NCI-H82 treated with DMSO at 0.1 percent for 48 hours (cell line): ENCODE results near the gene EMP2.

Source experiments
- DNase-seq: peaks from one replicate; lab custom pipeline; 2025; ENCODE audit not compliant: unreplicated experiment; lab: John Stamatoyannopoulos, UW

The EMP2 gene

DNA sequence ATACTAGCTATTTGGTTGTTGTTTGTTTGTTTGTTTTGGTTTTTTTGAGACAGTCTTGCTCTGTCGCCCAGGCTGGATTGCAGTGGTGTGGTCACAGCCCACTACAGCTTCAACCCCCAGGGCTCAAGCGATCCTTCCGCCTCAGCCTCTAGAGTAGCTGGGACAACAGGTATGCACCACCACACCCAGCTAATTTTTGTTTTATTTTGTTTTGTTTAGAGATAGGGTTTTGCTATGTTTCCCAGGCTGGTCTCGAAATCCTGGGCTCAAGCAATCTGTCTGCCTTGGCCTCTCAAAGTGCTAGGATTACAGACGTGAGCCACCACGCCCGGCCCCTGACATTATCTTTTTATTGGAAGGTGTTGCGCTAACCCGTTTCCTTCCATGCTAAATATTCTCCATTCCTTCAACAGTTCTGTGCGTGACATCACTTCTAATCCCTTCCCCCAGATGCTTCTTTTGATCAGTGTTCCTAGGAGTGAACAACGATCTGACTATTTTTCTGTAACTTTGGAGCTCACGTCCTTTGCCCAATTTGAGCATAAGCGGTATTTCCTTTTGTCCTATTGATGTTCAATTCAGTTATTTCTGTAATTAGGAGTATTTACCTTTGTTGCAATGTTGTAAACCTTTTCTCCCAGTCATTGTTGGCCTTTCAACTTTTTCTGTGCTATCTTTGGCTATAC is 30.2 kb upstream of the EMP2 start:
- DNase-seq: no peak

DNA sequence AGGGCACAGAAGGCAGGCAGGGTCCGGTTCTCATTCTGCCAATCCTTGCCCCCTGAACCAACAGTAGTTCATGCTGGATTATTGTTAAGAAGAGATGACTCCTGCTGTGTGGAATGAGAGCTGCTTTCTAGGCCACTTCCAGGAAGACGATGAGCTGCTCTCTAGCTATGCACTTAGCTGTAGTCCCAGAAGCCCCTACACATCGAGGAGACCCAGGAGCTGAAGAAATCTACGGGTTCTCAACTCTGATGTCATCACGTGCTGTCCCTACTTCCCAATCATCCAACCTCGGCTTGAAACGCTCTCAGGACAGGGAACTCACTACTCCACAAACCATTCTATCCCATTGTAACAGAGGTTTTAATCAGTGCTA is 29.0 kb upstream of the EMP2 start:
- no peak for DNase-seq

DNA sequence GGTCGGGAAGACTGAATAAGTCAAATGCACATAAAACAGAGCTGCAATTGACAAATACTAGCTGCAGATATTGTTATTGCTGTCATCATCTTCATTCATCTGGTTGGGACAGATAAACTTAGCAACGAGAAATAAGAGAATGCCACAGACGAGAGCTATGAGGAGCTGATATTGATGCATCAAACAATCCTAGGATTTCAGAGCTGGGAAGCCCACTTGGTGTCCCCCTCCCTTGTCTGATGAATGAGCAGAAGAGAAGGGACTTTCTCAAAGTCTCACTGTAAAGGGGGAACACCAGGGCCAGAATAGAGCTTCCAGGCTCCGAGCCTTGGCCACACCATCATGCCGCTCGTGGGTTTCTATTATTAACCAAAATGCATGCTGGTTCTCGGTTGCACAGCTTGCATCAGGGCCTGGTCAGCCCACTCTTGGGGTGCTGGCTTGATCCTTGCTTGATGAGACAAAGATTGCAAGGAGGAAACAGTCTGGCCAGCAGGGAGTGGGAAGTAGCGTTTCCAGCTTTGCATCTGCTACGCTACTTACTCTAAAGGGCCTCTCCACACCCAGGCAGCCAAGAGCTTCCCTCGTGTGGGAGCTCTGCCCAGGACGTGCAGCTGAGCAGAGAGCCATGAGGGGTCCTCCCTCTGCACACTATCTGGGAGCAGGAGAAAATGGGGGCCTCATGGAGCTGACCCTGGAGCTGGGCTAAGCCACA is 28.4 kb upstream of the EMP2 start:
- no peak for DNase-seq

DNA sequence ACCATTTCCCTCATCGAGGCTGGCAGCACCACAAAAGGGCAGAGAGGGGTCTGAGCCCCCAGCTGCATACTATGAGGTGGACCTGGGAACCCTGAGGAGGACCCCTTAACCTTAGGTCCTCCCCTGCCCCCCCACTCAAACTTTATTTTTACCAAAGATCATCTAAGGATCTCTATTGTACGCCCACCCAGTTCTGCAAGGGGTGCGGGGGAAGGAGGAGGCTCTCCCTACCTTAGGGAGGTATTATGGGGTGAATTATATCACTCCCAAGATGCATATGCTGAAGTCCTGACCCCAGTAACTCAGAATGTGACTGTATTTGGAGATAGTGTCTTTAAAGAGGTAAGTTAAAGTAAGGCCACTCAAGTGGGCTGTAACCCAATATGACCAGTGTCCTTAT is 26.8 kb upstream of the EMP2 start:
- DNase-seq: no peak

DNA sequence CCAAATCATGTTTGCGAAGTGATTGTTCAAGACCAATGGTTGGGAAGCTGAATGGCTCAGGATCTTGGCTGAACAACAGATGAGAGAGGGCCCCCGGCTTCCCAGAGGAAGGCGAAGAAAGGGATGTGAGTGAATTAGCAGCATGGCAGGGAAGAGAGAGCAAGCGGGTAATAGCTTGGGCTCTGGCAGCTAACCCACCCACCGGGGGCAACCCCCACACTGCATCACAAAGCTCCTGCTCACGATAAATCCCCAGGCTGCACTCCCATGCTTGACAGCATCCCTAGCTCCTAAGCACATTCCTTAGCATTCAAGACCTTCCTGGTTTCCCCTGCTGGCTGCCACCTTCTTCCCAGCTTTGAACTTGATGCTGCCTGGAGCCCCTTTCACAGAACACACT is 26.2 kb upstream of the EMP2 start:
- DNase-seq: no peak

DNA sequence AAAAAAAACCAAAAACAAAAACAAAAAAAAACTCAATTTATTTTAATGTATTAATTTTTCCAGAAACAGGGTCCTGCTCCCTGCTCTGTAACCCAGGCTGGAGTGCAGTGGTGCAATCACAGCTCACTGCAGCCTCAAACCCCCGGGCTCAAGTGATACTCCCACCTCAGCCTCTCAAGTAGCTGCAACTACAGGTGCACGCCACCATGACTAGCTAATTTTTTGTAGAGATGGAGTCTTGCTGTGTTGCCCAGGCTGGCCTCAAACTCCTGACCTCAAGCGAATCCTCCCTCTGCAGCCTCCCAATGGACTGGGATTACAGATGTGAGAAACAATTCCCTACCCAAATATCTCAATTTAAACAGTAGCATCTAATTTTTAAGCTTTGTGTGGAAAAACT is 25.2 kb upstream of the EMP2 start:
- no peak for DNase-seq

DNA sequence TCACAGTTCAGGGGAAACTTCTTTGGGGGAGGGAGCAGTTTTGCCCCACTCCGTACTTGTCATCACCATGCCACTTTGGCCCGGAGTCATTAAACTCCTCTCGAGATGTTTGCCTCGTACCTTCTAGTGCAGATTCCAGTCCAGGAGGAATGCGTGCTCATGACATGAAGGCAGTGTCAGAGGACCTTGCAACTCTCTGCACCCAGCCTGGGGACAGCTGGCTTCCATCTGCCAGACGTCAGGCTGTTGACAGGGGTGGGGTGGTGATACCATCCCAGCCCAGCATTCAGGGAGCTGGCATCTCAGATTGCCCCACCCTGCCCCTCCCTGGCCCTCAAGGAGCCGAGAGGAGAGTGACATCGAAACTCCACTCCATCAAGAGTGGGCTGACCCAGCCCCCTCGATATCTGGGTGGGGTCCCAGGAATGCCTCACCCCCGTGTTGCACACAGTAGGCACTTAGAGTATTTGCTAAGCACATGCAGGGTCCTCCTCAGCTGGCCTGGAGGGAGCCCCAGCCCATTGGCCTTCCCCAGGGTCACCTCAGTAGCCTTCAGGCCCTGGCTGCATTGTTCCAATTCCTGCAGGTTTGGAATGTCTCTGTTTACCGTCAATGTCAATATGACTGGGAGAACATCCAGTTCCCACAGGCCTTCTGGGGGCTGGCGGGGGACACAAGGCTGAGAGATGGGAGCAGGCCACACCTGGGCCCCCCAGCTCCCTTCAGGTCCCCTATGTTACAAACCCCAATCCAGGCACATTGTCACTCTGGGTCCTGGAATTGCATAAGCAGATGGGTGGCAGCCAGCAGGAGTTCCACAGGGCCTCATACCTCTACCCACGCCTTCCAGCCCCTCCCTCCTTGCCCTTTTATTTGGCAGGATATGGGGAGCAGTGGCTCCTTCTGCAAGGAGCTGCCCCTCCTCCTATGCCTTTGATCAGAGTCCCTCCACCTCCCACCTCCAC is 21.3 kb upstream of the EMP2 start:
- no peak for DNase-seq

DNA sequence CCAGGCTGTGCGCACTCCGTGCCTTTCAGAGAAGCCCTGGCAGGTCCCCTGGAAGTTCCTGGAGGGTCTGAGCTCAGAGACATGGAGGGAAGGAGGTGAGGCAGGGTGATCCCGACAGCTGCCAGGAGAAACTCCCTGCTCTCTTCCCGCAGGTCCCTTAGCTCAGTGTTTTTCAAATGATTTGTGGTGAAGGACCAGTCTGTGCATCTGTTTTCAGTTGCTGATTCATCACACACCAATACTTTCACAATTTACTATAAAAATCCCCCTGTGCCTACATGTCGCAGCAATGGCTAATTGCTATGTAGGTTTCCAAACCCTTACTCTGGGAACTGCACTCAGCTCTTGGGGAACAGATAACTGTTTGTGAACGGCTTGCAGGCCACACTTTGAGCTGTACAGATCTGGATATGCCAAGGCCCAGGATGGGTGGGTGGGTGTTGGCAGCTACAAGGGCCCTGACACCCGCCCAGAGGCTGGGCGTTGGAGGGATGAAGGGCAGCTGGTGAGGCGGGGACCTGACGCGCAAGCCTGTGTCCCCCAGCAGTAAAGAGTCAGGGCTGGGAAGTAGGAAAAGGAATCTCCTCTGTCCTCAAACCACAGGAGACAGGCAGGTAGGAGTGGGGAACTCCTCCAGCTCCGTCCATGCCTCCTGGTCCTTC is 20.5 kb upstream of the EMP2 start:
- no peak for DNase-seq

DNA sequence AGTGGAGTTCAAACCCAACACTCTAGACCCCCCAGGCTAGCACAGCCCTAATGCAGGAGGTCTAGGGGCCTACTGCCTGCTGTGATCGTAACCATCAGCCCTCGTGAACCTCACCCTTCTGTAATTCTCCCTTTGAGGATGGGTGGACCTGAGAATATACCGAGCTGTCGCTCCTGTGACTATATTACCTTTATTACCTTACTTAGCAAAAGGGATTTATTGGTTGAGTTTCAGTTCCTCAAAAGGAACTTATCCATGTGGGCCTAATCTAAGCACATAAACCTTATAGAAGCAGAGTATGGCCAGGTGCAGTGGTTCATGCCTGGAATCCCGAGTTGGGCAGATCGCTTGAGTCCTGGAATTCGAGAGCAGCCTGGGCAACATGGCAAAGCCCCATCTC is 19.2 kb upstream of the EMP2 start:
- no peak for DNase-seq

DNA sequence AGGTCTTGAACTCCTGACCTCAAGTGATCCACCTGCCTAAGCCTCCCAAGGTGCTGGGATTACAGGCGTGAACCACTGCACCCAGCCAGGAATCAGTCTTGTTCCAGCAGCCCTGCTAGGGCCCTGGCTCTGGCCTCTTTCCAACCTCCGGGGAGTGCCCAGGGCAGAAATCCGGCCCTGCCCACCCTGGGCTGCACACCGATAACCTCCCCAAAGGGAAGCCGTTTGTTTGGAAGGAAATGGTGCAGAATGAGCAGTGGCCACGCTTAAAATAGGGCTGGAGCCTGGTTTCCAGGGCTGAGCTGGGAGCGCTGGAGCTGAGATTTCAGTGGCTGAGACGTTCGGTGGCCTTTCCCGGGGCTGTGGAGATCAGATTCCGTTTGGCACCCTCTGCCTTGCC is 17.8 kb upstream of the EMP2 start:
- DNase-seq: no peak

DNA sequence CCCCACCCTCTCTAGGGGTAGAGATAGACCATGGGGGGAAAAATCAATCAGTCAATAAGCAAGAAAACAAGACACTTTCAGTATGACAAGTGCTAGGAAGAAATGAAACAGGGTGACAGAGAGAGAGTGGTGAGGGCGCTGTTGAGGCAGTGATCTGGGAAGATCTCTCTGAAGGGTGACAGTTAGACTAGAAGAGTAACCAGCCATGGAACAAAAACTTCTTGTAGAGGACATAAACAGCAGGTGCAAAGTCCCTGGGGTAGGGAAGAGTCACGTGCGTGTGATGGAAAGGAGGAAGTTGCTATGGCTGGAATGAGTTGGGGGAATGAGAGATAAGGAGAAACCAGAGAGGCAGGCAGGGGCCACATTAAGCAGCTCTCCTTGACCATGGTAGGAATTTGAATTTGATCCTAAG is 16.8 kb upstream of the EMP2 start:
- DNase-seq: no peak

DNA sequence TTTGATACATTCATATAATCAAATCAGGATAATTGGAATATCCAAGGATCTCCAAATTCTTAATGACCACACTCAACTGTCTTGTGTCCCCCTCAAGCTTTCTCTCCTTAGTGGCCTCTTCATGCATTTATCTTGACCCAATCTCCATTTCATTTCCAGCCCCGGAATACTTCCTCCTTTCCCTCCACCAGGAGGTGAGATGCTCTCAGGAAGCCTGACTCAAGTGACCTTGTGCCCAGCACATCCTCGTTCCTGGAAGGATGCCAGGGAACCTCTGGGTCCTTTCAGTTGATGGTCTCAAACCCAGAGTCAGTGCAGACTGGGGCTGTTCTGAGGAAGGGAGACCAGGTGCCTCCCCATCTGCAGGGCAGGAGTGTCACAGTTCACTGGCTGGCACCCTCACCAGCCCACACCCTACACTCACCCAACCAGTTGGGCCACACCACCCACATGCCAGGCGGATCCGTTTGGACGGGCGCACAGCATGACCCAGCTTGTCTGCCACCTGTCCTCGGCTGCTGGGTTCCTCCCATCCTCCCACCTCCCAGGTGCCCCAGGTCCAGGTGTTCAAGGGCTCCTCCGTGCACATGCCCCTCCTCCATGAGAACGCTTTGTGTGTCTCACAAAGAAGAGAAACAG is 14.0 kb upstream of the EMP2 start:
- DNase-seq: no peak

DNA sequence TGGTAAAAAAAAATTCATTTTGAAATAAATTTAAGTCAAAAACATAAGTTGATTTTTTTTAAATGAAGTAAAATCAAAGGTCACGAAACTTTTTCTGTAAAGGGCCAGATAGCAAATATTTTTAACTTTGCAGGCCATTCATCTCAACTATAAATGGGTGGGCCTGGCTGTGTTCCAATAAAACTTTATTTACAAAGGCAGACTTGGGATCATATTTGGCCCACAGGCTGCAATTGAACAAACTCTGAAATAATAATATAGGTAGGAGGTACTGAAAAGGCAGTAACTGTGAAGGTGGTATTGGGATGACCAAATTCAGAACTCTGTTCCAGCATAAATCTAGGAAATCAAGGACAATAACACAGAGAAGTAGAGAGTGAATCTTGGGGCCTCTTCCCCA is 12.2 kb upstream of the EMP2 start:
- DNase-seq: no peak

DNA sequence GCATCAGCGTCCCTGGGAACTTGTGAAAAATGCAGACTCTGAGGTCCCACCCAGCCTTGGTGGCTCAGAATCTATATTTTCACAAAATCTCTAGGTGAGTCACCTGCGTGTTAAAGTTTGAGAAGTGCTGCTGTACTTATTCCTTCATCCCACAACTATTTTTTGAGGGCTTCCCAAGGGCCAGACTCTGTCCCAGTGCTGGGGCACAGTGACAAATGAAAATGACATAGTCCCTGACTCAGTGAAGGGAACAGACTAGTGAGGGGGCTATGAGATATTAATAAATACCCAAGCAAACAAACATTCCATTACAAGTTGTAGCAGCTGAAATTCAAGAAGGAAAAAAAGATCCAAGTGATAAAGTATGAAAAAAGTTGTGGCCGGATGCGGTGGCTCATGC is 9.9 kb upstream of the EMP2 start:
- DNase-seq: no peak

DNA sequence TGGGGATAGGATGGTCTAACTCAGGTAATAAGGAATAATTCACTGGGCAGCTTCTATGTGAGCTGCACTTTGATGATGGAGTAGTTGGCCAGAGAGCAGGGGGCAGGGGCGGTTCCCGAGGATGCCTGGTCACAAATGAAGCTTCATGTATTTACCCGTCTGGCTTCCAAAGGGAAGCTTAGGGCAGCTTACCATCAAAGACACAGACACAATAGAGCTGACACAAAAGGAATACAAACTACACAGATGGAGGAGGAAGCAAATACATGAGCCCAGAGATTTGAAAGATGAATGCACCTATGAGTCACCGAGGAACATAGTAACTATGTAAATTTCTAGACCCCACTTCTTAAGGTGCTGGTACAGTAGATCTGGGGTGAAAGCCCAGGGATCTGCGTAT is 8.7 kb upstream of the EMP2 start:
- DNase-seq: no peak

DNA sequence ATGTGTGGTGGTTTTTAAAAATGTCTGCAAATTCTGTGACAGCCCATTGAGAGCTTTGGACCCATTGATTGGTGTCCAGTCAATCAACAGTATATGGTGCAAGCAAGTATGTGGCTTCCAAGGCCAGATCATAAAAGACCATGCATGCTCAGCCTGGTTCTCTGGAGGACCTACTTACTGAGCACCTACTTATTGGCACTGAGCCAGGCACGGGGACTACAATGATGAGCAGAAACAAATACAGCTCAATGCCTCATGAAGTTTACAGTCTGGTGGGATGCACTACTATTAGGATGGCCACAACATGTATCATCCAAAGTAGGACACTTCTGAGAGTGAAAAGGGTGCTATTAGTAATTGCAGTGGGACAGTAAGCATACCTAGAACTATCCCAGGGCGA is 7.2 kb upstream of the EMP2 start:
- DNase-seq: no peak

DNA sequence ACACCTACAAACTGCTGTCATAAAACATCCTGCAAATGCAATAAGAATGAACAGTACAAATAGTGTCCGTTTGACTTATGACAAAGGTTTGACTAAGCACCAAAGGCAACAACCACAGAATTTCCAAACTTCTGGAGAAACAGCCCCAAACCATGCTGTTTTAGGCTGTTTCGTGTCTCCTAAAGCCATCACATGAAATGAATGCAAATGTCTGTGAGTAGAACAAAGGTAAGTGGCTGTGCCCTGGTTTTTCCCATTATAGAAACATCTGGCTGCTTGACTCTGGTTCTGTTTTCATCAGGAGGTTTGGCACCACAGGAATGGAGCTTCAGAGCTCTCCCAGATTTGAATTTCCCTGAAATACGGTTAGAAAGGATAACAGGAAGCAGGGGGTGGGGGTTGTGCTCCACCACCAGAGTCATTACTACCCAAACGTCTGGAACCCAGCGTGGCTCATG is 4.6 kb upstream of the EMP2 start:
- no peak for DNase-seq

DNA sequence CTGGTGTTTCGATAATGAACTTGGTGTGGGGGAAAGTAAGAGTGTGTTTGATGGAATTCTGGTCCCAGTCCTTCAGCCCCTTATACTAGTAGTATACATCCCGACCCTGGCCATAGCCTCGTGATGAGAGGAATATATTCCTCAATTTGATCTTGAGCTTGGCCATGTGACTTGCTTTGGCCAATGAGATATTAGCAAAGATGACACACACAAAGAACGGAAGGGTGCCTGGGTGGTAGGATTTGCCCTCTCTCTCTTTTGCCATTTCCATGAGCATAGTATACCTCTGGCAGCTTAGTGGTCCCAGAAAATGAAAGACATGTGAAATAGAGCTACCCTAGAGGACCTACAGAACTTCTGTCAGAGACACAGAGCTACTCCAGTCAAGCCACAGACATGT is 2.9 kb upstream of the EMP2 start:
- no peak for DNase-seq

DNA sequence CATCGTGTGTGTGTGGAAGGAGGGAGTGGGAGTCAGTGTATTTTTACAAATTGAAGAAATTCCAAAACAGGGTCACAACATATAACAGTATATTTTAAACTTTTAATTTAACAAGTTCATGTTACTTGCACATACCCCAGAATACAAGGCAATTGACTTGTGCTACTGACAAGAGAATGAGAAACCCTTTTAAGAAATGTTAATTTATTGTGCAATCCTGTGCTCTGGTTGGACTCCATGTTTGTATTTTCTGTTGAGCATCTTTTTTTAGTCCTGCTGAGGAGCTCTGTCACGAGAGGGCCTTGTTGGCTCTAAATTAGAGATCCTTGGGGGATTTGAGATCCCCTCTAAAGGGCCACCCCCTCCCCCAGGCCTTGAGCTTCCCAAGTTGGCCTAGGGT is 1.1 kb upstream of the EMP2 start:
- no peak for DNase-seq

DNA sequence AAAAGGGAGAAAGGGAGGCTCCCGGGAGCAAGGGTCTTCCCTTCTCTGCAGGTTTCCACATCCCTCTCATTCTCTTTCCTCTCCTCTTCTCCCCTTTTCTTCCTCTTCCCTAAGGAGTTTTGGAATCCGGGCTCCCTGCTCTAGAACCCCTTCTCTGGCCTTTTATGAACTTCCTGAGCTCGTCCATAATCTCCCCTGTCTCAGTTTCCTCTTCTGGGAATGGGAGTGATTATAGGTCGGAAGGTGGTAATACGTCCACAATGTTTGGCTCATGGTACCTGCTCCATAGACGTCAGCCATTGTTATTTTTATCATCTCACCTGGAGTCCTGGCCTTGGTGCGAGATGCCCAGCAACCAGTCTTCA is 467 bp upstream of the EMP2 start:
- DNase-seq: no peak

DNA sequence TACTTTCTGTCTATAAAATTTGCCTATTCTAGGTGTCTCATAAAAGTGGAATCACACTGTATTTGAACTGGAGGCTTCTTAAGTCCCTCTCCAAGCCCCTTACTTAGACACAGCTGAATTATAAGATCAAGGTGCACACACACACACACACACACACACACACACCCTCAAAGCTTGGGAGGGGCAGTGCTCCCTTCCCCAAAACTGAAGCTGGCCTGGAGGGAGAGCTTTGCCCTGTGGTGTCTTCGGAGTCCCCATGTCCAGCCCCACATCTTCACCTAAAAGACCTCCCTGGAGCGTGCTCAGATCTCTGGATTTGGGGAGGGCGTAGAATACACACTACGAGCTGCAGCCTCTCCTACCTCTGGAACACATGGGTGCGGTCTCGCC is 828 bp downstream of the EMP2 start:
- no peak for DNase-seq
